Stimulated activated CD4-positive, alpha-beta T cell treated with anti-CD3 and anti-CD28 coated beads, Interleukin-15, amount 100 ng/mL, for 24 hours (primary cell): ENCODE results near the gene PXDN.
"Not testable (repeated sequence)": the region's sequence is repeated elsewhere in the genome, so short reads cannot be mapped to it uniquely, and the experiment has no call there.

Source experiments
- DNase-seq: peaks from one replicate; pipeline ENCODE4 v3.0.0-alpha.2; 2020

Gene PXDN

DNA sequence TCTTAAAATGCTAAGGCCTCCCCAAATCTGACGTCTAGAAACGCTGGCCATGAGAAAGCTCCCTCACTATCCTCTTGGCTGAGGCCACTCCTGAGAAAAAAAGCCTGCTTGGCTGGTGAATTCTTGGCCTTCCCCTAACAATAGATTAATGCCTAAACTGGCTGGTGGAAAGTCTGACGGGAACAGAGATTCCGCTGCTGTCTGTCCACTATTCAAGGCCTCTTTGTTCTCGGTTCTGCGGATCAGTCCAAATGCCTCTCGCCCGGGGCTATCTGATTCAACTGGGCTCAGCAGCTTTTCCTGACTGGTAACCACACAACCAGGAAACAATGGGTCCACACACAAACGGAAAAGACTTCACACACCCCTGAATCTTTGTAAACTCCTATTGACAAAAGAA is 27.2 kb downstream of the PXDN start:
- DNase-seq, result no peak

DNA sequence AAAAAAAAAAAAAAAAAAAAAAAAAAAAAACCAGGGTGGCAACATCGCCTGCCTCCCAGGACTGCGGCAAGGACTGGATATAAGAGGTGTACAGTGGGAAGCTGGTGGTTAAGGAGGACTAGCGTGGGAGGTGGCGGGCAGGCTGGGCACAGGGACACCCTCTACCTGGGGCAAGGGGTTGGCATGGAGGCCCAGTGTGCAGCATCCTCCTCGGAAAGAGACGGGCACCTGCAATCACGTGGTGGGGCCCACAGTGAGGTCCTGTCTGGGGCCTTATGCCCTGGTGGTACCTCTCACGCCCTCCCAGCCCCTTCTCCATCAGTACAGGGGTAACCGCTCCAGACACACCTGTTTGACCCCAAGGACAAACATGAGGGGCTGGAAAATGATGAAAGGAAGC is 27.9 kb downstream of the PXDN start:
- no peak for DNase-seq

DNA sequence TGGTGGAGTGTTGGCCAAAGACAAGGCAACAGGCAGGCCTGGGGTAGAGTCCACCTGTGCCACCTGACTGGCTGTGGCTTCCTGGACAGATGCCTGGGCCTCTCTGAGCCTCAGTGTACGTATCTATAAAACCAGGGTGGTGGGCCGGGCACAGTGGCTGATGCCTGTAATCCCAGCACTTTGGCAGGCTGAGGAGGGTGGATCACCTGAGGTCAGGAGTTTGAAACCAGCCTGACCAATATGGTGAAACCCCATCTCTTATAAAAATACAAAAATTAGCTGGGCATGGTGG is 28.4 kb downstream of the PXDN start:
- not testable (repeated sequence) for DNase-seq

DNA sequence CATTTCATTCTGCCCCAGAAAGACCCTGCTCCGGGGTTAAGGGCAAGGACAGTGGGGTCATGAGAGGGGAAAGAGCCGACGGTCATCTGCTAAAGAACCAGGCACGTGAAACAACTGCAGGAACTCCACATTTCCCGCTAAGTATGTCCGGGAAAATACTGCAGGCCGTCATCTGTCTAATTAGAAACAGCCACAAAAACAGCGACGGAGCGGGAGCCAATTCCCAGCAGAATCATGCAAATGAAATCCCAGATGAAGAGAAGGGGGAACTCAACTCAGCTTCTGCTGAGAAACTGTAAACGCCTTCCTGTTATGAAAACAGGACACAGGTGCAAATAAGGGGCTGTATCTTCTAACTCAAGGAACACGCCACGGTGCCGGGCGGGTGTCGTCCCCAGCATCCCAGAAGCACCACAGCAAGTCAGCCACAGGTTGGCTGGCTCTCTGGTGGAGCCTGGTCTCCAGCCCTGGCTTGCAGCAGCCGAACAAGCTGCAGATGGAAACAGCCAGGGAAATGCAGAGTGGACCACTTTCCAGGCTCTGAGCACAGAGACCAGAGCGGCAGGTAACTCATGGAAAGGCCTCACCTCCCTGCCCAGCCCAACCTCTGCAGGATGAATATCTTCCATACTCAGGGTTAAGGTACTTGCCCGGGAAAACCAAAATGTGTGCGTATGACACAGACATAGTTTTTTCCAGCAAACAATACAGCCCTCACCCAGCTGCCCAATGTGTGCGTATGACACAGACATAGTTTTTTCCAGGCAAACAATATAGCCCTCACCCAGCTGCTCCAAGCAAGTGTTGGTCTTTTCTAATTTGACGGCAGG is 28.9 kb downstream of the PXDN start:
- no peak for DNase-seq

DNA sequence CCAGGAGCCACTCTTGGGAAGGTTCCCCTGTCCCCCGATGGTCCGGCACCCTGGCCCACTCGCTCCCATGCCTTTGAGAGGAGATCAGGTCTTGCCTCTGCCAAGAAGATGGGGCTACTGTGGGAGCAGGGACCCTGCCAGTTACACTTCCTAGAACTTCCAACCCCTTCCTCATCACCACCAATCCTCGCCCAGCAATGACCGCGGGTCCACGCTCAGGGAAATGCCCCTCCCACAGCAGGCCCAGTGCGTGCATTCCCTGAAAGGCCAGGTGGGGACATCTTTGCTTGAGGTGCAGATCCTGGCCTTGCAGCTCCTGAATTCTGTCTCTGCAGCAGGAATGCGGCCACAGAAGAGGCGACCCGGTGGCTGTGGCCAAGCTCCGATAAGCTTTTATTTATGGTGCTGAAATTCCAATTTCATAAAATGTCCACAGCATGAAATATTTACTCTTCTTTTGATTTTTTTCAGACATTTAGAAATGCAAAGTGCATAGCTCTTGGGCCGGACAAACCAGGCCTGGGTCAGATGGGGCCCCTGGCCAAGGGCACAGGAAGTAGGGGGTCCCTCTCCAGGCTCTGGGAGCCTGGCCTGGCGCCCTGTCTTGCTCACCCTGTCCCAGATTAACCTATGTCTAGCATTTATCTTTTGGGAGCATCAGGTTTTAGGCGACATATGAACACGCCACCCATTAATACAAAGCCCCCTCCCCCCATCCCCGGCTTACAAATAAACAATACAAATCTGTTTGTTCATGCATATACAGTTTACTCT is 29.8 kb downstream of the PXDN start:
- DNase-seq, result no peak

DNA sequence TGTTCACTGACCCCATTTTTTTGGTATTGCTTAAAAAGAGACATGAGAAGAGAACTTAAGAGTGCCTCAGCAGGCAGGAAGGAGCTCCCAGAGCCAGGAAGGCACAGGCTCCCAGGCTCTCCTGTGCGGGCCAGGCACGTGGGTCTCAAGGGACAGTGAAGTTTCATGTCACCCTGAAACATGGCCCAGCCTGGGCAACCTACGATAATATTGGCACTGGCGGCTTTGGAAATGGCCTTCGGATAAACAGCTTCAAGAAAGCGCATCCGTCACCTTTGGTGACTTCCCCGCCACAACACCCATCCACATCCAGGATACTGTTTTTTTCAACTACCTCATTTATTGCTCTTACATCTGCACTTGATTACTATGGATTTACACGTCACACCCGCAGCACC is 30.5 kb downstream of the PXDN start:
- no peak for DNase-seq

DNA sequence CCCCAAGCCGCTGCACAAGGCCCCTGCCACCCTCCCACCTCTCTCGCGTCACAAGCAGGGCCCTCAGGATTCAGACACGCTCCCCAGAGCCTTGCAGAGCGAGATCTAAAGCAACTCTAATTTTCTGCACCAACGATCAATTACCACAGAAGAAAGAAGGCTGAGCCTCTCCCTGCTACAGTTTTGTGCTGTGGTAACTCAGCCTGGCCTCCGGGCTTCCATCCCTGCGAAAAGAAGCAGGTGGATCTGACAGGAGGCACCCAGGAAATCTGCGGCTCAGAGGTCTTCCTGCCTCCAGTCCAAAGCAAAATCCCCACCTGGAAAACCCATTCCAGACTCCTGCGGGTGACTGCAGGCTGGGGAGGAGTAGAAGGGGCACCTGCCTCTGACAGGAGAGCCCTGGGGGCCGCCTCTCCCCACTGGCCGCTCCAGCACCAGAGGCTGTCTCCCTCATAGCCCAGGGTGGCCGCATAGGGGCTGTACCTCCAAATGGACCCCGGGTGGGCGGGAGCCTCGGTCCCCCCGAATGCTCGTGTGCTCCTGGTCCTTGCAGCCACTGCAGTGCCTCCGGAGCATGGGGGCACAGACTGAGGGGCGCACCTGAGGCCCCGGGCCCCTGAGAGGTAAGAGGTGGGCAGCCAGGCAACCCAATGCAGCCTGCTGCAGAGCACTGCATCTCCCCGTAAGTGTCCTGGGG is 31.0 kb downstream of the PXDN start:
- no peak for DNase-seq

DNA sequence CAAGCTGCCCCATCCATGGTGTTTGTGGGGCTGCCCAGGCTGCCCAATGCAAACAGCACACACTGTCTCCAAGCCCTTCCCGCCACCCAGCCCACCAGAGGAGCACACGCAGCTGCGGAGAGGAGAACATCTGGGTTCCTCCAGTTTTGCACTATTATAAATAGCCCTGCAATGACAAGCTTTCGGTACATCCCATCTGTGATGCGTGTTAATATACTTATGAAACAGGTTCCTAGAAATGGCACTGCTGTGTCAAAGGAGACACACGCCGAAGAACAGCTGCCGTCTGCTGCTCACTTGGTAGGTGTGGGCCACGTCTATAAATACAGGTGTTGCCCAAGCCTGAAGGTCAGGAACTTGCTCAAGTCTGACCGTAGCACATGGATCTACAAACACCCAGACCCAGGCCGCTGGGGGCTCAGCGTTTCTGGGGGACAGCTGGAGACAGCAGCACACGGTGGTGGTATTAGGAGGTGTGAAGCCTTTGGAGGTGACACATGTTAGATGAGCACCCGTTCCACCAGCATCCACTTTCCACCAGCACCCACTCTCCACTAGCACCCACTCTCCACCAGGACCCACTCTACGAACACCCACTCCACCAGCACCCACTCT is 34.3 kb downstream of the PXDN start:
- no peak for DNase-seq

DNA sequence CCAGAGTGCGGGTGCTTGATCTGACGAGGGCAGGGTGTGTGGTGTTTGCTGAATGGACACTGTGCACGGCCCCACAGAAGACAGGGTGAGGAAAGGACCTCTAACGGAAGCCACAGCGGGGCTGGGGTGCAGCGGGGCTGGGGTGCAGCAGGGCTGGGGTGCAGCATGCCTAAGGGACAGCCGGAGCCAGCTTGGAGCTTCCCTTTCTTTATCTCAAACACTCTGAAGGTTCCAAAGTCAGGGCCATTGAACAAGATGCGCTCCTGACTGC is 35.0 kb downstream of the PXDN start:
- no peak for DNase-seq

DNA sequence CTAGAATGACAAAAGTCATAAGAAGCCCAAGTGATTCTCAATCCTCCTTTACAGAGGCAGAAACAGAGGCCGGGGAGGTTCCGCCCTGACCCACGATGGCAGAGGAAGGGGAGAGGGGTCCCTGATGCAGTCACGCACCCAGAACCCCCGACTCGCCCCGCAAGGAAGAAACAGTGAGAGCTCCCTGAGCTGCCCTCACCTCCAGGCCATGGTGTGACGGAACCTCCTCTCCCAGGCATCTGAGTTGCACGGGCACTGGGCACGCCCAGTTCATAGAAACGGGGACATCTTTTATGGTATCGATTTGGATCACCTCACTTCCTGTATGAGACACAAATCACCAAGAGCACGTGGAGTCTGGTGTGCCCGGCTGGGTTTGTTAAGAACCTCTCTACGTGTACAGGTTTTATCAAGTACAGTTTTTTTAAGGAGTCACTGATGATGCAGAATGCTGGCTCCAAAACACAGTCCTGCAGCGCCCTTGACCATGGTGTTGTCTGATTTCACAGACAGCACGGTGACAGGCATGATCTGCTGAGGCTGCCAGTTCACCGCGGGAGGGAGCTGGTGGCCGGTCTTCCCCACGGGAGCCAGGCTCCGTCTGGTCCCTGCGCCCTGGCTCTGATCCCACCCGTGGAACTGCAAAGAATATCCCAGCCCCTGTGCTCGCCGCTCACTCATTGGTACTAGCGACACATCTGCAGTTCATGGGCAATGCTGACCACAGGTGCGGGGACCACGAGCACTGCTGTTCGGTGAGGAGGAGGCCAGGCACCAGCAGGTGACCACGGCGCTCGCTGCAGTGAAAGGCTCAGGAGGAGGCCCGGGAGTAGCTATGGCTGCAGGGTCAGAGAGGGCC is 35.6 kb downstream of the PXDN start:
- DNase-seq, result no peak

DNA sequence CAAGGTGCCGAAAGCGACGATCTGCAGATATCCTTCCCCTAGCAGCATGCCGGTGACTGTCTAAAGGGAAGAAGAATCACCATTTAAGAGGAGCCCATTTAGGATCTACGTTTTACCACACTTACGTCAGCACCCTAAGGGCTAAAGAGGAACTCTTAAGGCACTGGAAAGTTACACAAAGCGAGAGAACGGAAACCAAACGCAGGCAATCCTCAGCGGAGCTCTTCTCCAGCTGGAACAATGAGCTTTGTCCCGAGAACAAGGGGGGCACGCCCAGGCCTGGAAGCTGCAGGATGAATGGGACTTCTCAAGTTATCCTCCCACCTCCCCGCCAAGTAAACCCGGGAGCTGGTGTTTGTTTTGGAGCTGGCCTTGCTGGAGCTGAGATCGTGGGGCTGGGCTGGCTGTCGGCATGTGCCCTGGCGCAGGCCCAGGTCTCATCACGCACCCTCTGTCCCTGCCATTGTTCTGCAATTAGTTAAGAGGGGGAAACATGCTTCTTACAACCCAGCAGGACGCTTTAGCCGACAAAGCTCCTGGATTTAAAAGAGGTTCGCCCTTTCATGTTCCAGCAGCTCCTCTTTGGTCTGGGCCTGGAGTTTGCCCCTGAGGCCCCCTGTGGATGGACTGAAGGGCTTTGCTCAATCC is 36.4 kb downstream of the PXDN start:
- DNase-seq, result no peak

DNA sequence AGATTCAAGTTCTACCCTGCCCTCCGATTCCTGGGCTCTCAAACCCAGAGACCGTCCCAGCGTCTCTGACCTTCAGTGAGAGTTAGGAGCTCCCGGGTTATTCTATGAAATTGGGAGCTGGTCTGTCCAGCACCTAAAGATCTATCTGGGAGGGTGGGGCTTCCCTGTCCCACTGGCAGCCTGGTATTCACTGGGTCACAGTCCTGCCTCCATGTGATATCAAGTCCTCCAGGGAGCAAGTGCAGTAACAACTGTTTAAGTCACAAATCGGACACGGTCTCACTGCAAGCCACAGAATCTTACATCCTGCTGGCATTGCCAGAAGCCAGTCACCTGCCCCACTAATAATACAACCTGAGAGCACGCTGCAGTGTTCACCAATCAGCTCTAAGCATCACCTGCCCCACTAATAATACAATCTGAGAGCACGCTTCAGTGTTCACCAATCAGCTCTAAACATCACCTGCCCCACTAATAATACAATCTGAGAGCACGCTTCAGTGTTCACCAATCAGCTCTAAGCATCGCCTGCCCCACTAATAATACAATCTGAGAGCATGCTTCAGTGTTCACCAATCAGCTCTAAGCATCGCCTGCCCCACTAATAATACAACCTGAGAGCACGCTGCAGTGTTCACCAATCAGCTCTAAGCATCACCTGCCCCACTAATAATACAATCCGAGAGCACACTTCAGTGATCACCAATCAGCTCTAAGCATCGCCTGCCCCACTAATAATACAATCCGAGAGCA is 38.0 kb downstream of the PXDN start:
- DNase-seq, result not testable (repeated sequence)

DNA sequence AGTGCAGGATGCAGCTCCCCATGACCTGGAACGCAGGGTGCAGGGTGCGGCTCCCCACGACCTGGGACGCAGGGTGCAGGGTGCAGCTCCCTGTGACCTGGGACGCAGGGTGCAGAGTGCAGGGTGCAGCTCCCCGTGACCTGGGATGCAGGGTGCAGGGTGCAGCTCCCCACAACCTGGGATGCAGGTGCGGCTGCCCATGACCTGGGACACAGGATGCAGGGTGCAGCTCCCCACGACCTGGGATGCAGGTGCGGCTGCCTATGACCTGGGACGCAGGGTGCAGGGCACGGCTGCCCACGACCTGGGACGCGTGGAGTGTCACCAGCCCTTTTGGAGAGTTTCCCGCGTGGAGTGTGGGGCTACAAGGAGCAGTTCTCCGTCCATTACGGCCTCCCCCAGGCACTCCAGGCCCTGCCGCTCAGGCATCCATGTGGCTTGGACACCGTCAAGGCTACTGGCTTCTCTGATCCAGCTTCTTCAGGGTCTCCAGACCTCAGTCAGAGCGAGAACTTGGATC is 38.7 kb downstream of the PXDN start:
- DNase-seq, result no peak

DNA sequence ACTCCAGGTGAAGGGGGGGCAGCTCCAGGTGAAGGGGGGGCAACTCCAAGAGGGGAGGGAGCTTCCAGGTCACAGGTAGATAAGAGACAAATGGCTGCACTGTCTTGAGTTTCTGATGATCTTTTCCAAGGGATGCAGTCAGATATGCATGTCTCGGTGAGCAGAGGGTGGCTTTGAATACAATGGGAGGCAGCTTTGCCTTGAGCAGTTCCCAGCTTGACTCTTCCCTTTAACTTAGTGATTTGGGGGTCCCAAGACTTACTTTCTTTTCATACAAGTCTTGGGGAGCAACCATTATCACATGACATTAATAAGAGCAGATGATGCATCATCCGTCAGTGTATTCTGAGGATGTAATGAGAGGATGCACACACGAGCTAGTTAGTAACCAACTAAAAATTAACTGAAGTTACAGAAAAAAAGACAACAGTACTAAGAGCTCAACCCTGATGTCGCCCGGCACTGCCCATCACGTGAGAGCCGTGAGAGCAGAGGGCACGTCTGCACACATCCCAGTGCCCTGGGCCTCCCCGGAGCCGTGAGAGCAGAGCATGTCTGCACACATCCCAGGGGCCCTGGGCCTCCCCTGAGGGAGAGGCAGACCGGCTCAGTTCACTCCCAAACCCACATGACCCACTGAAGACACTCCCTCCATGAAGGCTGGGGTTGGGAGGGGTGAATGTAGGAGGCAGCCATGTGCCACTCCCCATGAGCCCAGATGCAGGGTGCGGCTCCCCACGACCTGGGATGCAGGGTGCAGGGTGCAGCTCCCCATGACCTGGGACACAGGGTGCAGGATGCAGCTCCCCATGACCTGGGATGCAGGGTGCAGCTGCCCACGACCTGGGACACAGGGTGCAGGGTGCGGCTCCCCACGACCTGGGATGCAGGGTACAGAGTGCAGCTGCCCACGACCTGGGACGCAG is 39.4 kb downstream of the PXDN start:
- DNase-seq, result no peak

DNA sequence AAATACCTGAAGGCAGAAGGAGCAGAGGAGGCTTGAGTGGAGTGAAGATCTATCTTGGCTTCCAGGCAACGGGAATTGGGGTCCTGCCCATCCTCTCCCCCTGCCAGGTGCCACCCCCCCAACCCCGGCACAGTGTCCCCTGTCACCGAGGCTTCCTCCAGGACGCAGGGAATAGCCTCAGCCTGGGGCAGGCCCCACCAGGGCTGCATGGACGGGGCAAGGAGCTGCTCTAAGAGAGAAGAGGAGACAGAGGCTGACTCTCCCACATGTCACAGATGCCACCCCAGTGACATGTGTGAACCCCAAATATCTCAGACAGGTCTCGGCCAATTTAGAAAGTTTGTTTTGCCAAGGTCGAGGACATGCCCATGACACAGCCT is 42.1 kb downstream of the PXDN start:
- DNase-seq, result no peak

DNA sequence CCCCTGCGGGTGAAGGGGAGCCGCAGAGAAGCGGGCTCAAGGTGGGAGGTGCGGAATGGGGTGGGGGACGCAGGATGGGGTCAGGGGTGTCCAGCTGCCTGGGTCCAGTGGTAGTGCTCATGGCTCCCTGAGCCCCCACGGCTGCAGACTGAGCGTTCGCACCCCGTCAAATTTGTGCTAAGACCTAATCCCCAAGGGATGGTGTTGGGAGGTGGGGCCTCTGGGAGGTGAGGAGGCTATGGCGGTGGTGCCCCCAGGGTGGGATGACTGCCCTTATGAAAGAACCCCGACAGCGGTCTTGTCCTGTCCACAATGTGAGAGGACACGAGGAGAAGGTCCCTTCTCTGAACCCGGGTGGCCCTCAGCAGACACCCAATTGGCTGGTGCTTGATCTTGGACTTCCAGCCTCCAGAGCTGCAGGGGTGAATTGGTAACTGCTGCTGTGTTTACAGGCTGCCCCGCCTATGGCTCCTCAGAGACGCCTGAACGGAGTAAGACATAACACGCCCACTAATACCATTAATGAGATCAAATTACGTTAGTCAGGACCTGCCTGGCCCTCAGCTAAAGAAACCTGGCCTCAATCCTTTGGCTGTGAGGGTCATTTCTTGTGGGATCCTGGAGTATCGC is 42.6 kb downstream of the PXDN start:
- no peak for DNase-seq

DNA sequence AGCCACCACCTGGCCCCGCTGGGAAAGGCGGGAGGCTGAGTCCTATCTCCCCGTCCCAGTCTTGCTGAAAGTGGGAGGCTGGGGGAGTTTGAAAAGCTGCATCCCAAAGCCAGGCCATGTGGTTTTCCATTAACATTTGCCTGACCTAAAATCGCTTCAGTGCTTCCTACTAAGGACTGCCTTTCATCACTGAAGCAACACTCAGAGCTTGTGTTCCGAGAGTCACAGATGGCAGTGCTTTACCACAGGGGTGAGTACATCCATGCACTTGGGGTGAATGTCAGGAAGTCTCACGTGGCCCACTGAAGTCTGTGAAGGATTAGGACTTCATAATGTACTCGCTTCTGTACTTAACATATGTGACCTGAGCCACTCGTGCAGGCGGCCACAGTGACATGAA is 43.3 kb downstream of the PXDN start:
- DNase-seq, result no peak

DNA sequence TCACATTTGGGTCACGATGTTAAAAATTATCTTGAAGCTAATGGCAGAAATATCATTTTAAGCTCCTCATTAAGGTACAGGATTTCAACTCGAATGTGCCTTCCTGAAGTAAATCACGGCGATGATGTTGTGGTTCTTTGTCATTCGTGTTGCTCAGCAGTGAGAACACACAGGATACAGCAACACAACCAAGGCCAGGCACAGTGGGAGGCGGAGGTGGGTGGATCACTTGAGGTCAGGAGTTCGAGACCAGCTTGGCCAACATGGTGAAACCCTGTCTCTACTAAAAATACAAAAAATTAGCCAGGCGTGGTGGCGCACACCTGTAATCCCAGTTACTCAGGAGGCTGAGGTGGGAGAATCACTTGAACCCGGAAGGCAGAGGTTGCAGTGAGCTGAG is 43.9 kb downstream of the PXDN start:
- not testable (repeated sequence) for DNase-seq

DNA sequence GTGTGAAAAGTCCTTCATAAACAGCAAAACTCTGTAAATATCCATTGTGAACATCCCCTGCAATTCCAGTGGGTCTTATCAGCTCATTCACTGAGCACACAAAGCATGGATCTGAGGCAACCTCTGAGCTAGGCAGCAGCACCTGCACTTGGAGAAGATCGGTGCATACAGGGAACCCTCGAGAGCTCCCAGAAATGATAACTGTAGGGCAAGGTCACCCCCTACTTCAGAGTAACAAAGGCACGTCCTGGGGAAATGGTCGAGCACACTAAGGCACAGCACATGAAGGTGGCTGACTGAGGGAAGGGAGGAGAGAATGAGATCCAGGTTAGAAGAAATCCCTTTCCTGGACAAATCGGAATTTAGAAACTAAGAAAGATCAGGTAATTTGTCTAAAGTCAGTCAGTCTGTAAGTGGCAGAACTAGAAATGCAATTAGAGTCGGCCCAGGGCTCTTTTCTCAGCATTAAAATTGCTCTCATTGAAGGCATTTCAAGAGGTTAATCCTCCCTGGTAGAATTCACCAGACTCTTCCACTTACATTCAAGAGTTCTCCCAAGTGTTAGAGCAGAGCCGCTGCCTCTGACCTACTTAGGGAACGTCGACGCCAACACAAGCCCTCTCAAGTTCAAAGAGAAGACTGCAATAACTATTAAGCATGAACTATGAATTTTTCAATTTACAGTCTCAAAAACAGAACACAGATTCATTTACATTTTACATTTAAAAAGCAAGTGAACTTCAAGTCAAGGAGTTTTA is 45.9 kb downstream of the PXDN start:
- DNase-seq, result no peak
